NCI-H82 treated with DMSO at 0.1 percent for 48 hours (cell line): Measurements from ENCODE around the gene UTP15.

Experiments used
- DNase-seq: peaks from one replicate; lab custom pipeline; 2025; ENCODE audit not compliant: unreplicated experiment; lab: John Stamatoyannopoulos, UW

Gene UTP15

GRCh38 chr5:73623060-73623459 is 57.5 kb downstream of the UTP15 start:
- no peak for DNase-seq

DNA sequence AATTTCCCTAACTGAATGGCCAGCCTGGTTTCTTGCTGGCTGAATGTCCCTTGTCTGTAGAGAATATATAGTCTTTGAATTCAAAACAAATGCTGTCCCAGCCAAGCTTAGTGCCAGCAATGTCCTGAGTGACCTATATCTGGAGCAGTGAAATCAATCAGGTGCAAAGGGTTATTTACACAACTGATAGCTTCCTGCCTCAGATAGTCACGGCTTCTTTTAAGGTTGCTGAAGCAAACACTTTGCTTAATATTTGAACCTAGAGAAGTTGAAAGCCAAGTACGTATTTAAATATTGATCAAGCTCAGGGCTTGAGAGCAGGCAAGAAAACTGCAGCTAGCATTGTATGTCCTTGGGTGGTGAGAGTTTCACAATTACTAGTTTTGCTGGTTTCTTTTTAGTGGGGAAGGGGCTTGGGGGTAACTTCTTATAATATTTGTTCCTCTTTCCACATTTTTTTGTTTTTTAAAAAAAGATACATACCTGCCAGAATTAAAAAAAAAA is 58.4 kb downstream of the UTP15 start:
- no peak for DNase-seq

- no peak for DNase-seq
Observed at GRCh38 chr5:73624888-73625287, 59.3 kb downstream of the UTP15 start.

GRCh38 chr5:73625372-73625943 is 59.9 kb downstream of the UTP15 start:
- no peak for DNase-seq

DNA sequence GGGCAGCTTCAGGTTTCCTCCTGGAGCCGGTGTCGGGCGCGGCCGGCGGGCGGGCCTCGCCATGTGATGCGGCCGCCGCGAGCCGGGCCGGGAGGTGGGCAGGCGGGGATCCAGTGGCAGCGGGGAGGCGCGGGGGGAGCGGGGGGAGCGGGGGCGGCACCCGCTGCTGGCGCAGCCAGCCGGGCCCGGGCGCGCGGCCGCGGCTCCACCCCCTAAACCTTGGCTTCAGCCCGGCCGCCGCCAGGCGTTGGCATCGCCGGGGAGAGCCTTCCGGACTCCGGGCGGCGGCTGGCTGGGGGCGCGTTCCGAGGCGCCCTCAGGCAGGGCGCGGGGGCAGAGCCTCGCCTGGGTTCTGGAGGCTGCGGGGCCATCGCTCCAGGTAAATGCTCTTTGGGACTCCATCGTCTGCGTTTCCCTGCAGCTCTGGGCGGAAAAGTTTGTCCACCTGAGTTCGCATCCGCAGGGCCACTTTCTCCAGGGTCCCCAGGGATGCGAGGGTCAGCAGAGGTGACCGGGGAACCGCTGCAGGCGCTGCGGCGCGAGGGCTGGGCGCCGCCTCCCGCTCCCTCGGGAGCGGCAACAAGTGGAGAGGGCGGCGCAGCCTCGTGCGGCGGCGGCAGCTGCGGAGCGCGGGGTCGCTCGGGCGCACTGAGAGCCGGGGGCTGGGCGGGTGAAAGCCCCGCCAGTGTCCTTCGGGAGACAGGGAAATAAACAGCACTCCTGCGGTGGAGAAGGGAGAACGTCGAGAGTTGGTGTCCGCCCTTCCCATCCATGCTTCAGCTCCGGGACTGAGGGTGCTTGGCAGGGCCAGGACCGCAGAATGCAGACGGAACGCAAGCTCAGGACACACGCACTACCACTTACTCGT is 60.6 kb downstream of the UTP15 start, which contains the start of gene ARHGEF28:
ARHGEF28 (plus strand) TSS at position 253 of the 868 bp plus-strand sequence. CDS start 58,656 bp downstream, outside the sequence.
- no peak for DNase-seq

GRCh38 chr5:73626814-73627313 is 61.3 kb downstream of the UTP15 start:
- no peak for DNase-seq

- no peak for DNase-seq
Observed at GRCh38 chr5:73629456-73629855, 63.9 kb downstream of the UTP15 start.

DNA sequence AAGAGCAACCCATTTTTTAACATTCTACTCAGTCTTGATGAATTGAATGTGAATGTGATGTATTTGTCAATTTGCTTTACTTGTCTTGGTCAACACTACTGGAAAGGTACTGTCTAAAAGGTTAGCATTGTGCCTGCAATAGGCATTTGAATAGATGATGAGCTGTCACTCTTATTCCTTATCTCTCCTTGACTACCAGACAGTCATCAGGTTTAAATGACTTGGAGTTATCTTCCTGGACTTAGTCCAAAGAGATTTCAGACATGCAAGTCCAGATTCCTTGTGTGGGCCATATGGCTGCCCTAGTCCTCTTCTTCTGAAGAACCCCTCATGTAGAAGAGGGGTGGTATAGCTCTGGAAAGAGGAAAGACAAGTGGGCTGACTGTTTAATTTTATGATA is 65.2 kb downstream of the UTP15 start:
- DNase-seq, result no peak

- no peak for DNase-seq
Observed at GRCh38 chr5:73631500-73631899, 66.0 kb downstream of the UTP15 start.
